ENCODE data around the gene FAM83D.
A peak's percentile ranks its signal among the peaks of the same experiment; 100 is the strongest.
"Not testable (repeated sequence)": the region's sequence is repeated elsewhere in the genome, so short reads cannot be mapped to it uniquely, and the experiment has no call there.

FAM83D gene

DNA sequence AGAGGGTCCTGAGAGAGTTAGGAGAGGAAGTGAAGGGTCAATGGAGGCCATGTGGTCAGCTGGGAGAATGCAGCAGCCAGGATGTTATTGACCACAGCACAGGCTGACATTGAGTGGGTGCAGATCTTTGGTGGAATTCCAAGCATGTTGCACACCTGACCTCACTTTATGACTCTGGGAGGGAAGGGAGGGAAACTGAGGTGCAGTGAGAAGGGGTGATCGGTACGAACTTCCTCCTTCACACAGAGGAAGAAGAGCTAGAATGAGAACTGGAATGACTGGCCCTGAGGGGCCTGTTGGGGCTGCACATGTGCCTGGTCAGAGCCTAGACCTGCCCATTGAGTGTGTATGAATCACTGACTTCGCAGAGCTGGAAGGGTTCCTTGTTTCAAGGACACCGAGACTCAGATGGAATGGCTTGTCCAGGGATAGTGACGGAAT is 9.8 kb downstream of the FAM83D start:
- DNase-seq (ENCODE audit: low read depth), result no peak

DNA sequence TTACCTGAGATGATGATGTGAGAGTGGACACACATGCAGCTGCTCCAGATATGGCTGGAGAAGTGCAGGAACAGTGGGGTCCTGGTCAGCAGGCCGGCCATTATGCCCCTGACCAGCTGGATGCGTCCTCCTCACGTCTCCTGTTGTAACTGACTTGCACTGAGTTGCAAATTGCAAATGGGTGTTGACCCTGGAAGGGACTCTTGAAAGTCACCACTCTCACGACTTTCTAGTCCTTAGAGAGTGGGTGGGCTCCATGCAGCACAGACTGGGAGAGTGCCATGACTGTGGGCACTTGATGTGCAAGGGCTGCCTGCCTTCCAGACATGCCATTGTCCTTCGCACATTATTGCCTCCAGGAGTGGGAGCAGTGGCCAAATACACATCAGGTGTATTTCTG is 10.8 kb downstream of the FAM83D start:
- no peak for DNase-seq (ENCODE audit: low read depth)

DNA sequence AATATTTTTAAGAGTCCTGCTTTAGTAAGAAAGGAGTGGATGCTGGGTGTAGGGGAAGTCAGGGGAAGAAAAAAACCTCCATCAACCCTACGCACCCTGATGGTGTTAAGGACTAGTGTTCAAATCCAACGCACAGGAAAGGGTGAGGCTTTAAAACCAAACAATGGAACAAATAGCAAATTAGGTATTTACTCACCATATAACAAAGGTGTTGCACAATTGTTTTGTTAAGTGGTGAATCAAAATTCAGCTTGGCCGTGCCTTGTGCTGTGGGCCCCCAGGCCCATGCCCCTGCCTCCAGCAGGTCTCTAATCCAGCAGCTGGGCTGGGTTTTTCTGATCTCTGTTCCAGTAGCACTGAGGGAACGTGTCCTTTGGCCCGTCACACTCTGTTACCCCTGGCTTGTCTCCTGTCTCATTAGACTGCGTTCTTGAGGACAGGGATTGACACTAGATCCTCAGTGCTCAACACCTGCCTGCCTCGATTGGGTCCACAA is 11.8 kb downstream of the FAM83D start:
- DNase-seq (ENCODE audit: low read depth), result no peak

DNA sequence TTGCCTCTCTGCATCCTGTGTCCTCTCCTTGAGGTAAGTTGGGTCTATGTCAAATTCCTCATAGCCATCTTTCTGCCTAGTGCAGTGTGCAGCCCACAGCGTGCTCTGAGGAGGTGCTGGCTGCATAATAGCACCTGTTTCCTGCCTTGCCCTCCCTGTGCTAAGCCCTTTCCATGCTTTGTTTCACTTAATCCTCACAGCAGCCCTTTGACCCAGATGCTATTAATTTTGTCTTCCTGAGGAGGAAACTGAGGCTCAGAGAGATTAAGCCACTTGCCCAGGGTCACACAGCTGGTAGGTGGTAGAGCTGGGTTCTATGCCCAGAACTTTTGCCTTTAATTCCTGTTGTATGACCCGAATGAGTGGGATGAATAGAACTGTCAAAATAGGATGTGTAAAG is 13.5 kb downstream of the FAM83D start:
- no peak for DNase-seq (ENCODE audit: low read depth)

DNA sequence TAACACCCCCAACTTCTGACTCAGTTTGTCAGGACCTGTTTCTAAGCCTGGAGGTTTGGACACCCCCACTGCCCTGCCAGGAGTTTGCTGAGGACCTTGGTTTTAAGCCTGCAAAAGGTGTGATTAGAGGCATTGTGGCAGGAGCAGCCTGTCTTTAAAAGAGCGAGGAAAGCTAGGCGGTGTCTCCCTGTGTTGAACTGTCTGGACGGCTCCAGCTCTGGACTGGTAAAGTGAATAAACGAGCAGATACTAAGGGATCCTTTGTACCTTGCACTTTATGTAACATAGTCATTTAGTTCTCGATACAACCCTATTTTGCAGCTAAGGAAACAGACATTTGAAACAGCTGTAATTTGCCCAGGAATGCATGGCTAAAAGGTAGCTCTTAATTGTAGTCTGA is 14.4 kb downstream of the FAM83D start:
- no peak for DNase-seq (ENCODE audit: low read depth)

DNA sequence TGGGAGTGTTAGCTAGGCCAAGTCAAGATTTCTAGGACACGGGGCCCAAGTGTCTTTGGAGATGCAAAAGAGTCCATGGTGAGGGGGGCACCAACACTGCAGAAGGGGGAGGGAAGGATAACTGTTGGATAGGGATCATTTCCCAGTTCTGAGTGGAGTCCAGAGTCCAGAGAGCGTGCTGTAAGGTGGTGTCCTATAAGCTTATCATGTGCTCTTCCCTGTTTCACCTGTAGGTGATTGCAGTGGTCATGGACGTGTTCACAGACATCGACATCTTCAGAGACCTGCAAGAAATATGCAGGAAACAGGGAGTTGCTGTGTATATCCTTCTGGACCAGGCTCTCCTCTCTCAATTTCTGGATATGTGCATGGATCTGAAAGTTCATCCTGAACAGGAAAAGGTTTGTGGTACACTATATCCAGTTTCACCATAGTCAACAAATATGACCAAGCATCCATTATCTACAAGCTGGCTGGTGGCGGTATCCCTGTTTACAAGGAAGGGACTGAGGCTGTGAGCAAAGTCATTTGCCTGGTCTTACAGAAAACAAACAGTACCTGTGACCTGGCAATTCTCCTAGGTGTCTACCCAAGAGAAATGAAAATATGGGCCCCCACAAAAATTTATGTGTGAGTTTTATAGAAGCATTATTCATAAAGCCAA is 15.6 kb downstream of the FAM83D start:
- DNase-seq (ENCODE audit: low read depth), result no peak

DNA sequence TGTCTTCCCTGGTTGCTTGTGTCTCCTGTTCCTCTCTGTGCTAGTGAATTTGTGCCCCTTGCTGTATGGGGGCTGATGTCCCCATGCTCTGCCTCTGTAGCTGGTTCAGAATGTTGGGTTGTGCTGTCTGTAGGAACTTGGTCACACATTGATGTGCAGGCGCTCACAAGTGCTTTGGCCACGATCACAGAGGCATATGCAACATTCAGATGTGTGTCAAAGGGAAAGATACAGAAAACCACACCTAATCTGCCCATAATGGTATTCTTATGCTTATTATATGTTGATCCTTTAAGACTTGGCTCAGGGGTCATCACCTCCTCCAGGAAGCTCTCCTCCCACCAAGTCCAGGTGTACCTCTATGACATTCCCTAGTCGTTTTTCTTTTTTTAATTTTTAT is 18.8 kb downstream of the FAM83D start:
- DNase-seq (ENCODE audit: low read depth), result no peak

DNA sequence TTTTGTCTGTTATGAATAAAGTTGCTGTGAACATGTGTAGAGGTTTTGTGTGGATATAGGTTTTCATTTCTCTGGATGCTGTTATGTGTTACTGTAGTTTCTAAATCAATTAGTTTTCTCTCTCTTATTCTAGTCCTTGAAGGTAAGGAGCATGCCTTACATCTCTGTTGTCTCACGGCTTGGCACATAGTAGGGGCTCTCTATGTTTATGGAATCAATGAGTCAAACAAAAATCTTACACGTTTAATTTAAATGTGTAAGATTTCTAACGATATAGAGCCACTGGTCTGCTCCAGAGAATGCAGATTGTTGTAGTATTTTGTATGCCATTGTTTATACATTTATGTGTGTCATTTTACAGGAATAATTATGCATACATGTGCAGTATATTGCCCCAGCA is 20.6 kb downstream of the FAM83D start:
- DNase-seq (ENCODE audit: low read depth), result no peak

DNA sequence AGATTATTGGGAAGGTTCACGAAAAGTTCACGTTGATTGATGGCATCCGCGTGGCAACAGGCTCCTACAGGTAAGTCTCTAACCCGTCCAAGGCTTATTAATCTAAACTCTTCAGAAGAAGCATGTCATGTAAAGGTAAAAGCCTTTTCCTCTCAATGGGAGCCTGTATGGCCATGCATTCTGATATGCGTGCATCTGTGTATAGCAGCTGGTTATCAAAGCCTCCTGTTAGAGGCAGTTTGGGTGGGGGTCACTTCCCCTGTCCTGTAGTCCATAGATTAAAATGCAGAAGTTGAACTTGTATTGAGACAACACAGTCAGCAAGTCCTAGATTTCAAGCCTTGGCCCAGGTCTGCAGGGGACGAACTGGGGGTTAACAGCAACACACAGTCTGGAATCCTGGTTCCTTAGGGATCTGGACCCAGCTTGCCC is 21.7 kb downstream of the FAM83D start:
- DNase-seq (ENCODE audit: low read depth), result no peak

DNA sequence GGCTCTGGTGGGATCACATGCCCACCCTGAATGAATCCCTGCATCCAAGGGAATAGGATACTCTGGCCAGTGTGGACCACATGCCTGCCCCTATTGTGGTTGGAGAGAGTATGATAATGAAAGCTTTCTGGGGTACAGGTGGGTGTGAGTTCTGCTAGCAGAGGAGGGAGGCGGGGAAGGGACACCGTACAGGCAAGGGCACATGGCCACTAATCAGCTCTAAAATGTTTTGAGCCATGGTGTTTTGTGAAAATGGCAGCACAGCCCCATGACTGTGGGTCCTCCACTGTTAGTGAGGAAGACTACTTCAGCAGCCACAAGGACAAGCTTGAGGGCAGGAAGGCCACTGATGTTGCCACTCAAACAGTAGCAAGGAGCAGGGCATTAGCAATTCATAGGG is 24.0 kb downstream of the FAM83D start:
- no peak for DNase-seq (ENCODE audit: low read depth)

DNA sequence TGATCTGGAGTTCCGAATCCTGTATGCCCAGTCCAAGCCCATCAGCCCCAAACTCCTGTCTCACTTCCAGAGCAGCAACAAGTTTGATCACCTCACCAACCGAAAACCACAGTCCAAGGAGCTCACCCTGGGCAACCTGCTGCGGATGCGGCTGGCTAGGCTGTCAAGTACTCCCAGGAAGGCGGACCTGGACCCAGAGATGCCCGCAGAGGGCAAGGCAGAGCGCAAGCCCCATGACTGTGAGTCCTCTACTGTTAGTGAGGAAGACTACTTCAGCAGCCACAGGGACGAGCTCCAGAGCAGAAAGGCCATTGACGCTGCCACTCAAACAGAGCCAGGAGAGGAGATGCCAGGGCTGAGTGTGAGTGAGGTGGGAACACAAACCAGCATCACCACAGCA is 25.4 kb downstream of the FAM83D start:
- DNase-seq (ENCODE audit: low read depth), result no peak

DNA sequence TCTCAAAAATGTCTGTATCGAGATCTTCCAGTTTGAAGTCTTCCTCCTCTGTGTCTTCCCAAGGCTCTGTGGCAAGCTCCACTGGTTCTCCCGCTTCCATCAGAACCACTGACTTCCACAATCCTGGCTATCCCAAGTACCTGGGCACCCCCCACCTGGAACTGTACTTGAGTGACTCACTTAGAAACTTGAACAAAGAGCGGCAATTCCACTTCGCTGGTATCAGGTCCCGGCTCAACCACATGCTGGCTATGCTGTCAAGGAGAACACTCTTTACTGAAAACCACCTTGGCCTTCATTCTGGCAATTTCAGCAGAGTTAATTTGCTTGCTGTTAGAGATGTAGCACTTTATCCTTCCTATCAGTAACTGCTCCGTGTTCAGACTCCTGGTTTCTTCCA is 25.9 kb downstream of the FAM83D start:
- no peak for DNase-seq (ENCODE audit: low read depth)

DNA sequence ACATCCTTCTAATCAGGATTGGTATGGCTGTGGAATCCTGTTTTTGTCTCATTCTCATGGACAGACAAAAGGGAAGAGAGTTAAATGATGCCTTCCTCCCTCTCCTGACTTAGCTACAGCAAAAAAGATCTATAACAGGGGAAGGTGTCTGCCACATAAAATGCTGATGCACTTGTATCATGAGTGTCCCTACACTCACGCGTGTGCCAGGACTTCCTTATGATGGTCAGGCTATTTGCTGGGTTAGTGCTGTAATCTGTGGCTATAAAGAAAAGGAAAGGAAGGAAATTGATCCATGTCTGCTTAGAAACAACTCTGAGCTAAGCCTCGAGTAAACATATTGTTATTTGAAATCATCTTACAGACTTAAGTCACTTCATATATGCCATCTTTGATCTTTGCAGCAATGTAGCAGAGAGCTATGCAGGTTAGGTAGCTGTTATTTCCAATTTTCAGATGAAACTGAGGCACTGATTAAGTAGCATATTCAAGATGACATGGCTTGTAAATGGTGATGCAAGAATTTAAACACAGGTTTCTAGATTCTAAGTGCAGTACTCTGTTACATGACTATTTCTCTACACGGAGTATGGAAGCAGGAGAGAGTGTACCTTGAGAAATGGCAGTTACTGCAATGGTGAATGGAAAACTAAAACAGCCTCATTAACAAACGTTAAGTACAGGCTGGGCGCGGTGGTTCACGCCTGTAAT is 27.6 kb downstream of the FAM83D start:
- DNase-seq (ENCODE audit: low read depth), result no peak

DNA sequence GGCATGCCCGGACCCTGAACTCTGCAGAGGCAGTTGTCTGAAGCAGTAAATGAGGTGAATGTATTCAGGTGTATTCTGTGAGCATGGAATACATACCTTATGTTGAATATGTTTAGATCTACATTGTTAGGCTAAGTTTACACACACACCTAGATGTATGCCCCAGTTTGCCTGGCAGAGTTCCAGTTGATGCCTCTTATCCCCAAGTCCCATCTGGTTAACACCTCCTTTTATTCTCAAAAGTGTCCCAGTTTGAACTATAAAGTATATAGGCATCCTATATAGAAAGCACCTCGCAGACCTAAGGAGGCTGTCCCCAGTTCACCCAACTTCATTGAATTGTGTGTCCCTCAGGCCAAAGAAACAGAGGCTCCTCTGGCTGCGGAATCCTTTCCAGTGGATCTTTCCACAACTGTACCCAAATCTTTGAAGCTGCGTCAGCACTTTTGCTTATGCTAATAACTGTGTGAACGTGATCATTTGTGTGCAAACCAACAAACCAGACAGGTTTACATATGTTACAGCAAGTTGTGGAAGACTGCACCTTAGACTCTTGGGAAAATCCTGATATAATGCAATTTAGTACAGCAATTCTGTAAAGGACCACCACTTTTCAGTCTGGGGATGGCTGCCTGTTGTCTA is 31.1 kb downstream of the FAM83D start:
- no peak for DNase-seq (ENCODE audit: low read depth)

DNA sequence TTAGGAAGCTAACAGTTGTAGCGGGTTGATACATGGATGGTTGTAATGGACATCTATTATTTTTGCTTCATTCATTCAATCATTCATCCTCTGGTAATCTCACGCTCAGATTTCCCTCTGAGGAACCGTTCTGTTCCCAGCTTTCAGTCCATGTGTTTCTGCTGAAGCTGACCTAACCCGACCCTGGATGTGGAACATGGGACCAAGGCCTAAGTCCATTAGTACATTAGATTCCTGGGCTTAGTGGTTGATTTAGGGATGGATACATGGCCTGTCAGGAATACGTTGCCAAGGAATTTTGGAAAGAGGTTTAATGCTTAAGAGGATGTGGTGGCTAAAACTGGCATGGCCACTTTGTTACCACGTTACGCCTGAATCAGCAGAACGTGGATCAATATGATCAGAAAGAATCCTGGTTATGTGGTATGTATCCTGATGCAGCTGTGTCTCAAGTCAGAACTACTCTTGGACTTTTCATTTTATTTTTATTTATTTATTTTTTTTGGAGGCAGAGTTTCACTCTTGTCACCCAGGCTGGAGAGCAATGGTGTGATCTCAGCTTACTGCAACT is 31.8 kb downstream of the FAM83D start:
- no peak for DNase-seq (ENCODE audit: low read depth)

DNA sequence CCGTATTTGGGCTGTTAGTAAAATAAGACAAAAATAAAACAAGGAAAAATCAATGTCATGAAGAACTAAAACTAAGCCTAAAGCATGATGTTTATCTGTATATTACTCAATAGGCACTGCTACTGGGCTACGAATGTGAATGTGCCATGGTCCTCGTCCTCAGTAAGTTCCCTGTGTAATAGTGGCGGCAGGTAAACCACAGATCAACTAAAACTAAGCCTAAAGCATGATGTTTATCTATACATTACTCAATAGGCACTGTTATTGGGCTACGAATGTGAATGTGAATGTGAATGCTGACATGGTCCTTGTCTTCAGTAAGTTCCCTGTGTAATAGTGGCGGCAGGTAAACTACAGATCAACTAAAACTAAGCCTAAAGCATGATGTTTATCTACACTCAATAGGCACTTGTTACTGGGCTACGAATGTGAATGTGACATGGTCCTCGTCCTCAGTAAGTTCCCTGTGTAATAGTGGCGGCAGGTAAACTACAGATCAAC is 34.0 kb downstream of the FAM83D start:
- not testable (repeated sequence) for DNase-seq (ENCODE audit: low read depth)

DNA sequence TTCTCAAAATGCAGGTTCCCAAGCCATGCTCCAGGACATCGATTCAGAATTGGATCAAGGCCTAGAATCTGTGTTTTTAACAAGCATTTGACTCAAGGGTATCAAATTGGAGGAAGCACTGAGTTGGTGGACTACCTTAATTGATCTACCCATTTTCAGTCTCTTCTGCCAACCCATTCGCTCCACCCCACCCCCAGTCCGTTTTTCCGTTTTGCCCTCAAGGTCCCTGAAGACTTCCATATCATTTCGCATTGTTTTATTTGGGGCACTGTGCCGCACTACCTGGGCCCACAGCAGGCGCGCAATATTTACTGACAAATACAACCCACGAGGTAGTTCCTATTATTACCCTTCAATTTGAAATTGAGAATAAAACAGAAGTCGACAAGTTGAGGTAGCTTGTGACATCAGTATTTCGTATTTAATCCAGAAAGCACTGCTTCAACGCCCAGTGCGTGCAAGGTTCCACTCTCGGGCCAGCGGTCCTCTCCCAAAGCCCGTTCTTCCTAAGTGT is 35.4 kb downstream of the FAM83D start:
- DNase-seq (ENCODE audit: low read depth), result no peak

DNA sequence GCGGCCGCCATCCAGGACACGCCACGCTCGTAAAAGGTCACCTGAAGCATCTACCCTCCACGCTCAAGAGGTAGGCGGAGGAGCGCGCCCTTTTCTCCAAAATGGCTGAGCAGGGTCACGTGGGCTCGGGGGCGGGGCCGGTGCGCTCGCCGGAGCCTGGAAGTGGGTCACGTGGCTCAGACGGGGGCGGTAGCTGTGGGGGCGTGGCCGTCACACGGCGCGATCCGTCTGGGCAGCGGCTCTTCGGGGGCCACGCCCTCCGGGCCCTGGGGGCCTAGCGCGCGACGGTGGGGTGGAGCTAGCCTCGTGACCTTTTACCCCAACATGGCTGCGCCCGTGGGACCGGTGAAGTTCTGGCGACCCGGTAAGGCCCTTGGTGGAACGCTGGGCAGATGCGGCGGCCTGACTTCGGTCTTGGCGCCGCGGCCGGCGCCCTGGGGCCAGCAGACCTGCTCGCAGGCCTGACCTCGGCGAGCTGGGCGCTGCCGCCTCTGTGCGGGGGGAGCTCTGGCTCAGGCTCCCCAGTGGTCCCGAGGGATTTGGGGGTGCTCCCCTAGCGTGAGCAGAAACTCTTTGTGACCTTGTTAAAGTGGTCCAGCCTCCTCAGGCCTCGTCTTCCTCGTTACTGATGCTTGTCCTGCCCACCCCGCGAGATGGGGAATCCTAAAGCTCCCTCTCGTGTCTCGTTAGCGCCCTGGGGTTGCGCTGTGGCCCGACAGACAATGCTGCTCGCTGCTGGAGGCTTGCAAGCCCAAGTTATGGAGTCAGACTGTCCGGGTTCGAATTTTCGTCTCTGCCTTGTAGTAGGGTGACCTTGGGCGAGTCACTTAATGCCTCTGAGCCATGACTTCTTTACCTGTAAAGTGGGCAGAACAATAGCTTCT is 36.1 kb downstream of the FAM83D start, which contains the start of gene DHX35:
DHX35 (plus strand) TSS at position 301 of the 884 bp plus-strand sequence; CDS start at position 325, 24 bp downstream.
- peak; percentile 92 for DNase-seq (ENCODE audit: low read depth)

DNA sequence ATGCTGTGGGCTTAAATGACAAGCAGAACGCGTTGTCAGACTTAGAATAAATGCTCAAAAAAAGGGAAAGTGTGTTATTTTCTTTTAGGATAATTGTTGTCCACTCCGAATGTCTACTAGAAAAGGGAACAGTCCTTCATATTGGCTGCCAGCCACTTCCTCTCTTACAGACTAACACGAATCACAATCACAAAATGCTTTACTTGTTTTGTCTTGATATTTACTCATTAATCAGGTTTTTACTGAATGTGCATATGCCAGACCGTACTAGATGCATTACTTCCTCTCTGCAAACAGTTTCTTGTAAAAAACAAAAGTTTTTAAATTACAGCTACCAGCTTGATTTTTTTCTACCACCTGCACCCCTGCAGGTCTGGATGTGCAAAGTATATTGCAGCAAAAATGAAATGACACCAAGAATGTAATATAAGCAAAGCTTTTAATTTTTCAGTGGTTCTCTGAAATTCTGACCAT is 36.7 kb downstream of the FAM83D start:
- no peak for DNase-seq (ENCODE audit: low read depth)

DNA sequence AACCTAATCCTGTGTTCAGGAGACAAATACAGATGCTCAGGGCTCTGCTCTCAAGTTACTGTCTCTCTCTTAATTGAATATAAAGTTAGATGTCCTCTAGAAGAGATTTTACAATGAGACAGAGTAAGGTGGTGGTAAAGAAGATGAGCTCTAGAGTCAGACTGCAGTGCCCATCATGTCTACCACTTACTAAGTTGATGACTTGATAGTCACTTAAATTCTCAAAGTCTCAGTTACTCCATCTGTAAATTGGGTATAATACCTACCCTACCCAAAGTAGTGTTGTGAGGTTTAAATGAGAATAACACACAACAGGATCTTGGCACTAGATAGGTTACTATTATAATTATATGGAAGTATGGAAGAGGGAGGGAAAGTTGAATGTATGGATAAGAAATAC is 37.5 kb downstream of the FAM83D start:
- no peak for DNase-seq (ENCODE audit: low read depth)

DNA sequence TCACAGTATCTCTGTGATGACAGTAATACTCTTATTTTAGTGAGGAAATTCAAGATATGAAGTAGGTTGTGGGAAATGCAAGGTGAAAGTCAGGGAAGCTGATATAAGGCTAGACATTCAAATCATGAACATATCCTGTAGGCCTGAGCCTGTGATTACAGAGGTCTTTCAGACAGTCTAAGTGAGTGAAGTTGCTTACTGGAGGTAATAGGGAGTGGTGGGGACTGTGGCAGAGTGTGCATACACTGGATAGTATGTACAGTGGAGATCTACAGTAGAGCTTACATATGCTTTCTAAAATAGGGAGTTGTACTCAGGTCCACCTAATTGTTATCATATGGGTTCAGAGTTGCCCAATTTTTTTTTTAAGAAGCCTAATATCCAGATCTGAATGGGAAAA is 39.0 kb downstream of the FAM83D start:
- no peak for DNase-seq (ENCODE audit: low read depth)
